22Rv1 (cell line): ENCODE measurements around the gene DYRK1A.

Experiments
- ZFX ChIP-seq: fragments of 450-650 bp; IDR thresholded peaks from 2 replicates; pipeline ENCODE4 v1.6.1; 2017; ENCODE audit warnings: antibody characterized with exemption, borderline replicate concordance
- TF ChIP-seq, protein P1 (sequence below): fragments of 450-650 bp; IDR thresholded peaks from 2 replicates; pipeline ENCODE4 v1.5.1; 2017; ENCODE audit warnings: mild to moderate bottlenecking

DNA sequence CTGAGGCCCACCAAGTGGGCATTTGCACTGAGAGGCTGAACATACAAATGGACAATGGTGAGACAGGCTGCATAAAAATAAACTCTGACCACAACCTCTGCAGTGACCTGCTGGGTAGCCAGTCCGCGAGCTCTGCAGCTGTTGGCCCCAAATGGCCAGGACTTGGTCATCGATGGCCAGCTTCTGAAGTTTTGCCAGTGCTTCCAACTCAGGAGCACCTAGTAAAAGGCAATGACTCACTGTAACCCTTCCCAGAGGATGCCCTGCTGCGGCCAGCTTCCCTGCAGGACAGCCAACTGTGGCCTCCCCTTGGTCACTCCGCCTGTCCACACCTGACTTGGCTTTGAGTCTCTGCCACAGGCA lies 185.4 kb downstream of the DYRK1A start:
- TF ChIP-seq, protein P1, sequence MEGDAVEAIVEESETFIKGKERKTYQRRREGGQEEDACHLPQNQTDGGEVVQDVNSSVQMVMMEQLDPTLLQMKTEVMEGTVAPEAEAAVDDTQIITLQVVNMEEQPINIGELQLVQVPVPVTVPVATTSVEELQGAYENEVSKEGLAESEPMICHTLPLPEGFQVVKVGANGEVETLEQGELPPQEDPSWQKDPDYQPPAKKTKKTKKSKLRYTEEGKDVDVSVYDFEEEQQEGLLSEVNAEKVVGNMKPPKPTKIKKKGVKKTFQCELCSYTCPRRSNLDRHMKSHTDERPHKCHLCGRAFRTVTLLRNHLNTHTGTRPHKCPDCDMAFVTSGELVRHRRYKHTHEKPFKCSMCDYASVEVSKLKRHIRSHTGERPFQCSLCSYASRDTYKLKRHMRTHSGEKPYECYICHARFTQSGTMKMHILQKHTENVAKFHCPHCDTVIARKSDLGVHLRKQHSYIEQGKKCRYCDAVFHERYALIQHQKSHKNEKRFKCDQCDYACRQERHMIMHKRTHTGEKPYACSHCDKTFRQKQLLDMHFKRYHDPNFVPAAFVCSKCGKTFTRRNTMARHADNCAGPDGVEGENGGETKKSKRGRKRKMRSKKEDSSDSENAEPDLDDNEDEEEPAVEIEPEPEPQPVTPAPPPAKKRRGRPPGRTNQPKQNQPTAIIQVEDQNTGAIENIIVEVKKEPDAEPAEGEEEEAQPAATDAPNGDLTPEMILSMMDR = no peak
- TF ChIP-seq ZFX = no peak
